ENCODE results near the gene EMP3.
A peak's percentile ranks its signal among the peaks of the same experiment; 100 is the strongest.

Gene EMP3

DNA sequence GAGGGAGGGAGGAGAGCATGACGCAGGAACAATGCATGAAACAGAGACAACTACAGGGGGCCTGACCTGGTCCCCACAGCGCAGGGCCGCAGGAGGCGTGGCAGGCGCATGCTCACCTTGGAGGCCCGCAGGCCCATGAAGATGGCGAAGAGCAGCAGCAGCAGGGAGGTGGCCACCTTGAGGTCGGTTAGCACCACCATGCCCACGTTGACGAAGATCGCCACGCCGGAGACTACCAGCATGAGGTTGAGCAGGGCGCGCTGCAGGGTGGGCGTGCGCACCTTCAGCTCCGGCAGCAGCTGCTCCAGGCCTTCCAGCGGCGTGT is 17.0 kb downstream of the EMP3 start:
- FAIRE-seq, result no peak
- no peak for DNase-seq (ENCODE audit: extremely low spot score, insufficient read length, low read depth)

DNA sequence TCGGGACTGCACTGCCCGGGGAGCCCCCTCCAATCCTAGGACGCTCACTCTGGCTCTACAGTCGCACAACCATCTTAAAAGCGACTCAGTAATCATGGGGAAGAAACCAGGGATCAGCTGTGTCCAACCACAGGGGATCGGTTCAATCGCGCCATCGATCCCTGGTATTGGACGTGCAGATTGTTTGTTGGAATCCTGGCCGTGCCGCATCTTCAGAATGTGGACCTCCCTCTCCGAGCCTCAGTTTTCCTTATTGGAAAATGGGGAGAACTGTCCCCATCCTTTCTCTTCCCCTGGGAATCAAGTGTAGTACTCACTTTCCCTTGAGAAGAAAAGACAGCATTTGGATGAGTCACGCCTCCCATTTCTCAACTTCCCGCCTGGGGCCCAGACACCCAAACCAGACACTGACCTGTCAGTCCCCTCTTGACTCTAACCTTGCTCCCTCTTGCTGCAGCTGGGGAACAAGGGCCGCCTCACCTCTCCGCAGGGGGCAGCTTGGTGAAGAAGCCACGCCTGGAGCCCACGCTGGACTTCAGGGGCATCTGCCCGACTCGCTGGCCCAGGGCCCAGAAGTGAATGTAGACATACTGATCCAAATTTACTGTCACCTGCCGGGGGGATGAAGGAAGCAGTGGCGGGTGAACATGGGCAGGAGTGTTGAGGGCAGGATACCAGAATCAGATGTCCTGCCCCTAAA is 17.6 kb downstream of the EMP3 start:
- DNase-seq (ENCODE audit: extremely low spot score, insufficient read length, low read depth) (no peak), FAIRE-seq (no peak)

DNA sequence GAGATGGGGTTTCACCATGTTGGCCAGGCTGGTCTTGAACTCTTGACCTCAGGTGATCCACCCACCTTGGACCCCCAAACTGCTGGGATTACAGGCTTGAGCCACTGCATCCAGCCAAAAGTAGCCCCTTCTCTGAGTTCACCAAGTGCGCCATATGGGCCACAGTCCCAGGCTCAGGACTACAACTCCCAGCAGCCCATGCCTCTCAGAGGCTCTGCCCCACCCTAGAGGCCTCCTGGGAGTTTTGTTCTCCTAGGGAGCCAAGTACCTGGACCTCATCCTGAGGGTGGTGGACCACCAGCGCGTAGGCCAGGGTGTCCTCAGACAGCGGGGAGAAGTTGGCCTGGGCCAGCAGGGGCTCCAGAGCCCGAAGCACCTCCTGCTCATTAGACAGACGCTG is 19.5 kb downstream of the EMP3 start:
- FAIRE-seq (no peak), DNase-seq (ENCODE audit: extremely low spot score, insufficient read length, low read depth) (no peak)

DNA sequence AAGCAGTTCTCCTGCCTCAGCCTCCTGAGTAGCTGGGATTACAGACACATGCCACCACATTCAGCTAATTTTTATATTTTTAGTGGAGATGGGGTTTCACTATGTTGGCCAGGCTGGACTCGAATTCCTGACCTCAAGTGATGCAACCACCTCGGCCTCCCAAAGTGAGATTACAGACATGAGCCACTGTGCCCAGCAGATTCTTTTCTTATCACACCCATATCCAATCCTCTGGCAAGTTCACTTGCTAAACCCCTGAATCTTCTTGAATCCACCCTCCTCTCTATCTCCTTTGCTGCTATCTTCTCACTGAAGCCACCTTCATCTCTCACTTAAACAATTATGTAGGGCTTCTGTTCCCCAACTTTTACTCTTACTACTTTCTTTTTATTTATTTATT is 20.8 kb downstream of the EMP3 start:
- FAIRE-seq, result no peak

DNA sequence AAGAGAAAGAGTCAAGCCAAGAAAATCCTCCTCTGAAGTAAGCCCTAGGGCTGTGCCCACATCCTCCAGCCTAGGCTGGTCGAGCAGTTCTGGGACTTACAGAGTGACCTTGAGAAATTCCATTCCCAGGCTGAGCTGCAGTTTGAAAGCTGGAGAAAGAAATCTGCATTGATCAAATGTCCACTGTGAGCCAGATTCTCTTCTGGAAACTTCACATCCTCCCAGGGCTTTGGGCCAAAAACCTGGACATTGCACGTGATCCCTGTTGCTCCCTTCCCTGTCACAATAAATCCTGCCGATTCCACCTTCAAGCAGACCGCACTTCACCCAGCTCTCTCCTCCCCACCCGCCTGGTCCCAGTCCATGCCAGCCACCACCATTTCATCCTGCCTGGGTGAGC is 22.7 kb downstream of the EMP3 start:
- FAIRE-seq (no peak), DNase-seq (ENCODE audit: extremely low spot score, insufficient read length, low read depth) (no peak)

More for the DNA sequence above, 20.8 kb downstream of the EMP3 start:
- no peak for DNase-seq (ENCODE audit: extremely low spot score, insufficient read length, low read depth)

DNA sequence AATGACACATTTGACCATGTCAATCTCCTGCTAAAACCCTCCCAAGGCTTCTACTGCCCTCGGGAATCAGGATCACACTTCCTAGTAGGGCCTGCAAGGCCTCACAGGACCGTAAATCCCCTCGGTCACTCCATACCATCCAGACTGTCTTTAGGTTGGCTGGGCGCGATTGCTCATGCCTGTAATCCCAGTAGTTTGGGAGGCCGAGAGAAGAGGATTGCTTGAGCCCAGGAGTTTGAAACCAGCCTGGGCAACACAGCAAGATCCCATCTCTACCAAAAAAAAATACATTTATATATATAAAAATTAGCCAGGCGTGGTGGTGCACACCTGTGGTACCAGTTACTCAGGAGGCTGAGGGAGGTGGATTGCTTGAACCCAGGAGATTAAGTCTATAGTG is 23.4 kb downstream of the EMP3 start:
- DNase-seq (ENCODE audit: extremely low spot score, insufficient read length, low read depth) (no peak), FAIRE-seq (no peak)

DNA sequence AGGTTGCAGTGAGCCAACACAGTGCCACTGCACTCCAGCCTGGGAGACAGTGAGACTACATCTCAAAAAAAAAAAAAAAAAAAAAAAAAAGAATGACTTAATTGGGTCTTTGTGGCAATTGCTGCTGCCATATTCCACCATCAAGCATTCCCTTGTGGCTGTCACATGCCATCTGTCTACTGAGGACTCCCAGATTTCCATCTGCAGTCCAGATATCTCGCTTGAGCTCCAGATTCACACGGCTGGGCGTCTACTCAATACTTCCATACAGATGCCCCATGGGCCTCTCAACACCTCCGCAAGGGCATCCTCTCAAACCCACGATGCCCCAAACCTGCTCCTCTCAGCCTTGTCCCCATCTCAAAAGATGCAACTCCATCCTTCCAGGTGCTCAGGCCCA is 25.5 kb downstream of the EMP3 start:
- FAIRE-seq, result no peak
- DNase-seq (ENCODE audit: extremely low spot score, insufficient read length, low read depth), result no peak

DNA sequence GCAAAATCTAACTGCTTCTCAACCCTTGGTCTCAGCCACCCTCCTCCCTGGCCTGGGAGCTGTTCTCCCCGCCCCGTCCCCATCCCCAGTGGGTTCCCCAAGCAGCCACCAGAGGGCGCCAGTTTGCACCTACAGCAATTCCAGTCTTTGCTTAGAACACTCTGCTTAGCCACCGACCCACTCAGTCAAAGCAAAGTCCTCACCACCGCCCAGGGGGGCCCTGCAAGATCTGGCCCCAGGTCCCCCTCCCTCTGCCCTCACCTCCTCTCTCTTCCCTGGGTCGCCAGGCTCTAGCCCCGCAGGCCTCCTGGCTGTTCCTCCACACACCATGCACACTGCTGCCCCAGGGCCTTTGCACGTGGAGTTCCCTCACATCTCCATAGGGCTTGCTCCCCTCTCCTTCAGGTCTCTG is 26.0 kb downstream of the EMP3 start:
- DNase-seq (ENCODE audit: extremely low spot score, insufficient read length, low read depth) (peak; percentile 57), FAIRE-seq (peak; percentile 64)

DNA sequence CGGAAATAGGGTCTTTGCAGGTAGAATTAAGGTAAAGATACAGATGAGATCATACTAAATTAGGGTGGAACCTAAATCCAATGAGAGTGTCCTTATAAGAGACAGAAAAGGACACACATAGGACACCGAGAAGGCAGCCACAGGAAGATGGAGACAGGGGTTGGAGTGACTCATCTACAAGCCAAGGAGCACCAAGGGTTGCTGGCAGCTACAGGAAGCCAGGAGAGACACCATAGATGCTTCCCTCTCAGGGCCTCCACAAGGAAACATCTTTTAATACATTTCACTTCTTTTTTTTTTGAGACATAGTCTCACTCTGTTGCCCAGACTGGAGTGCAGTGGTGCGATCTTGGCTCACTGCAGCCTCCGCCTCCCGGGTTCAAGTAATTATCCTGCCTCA is 28.3 kb downstream of the EMP3 start:
- no peak for DNase-seq (ENCODE audit: extremely low spot score, insufficient read length, low read depth)
- no peak for FAIRE-seq

DNA sequence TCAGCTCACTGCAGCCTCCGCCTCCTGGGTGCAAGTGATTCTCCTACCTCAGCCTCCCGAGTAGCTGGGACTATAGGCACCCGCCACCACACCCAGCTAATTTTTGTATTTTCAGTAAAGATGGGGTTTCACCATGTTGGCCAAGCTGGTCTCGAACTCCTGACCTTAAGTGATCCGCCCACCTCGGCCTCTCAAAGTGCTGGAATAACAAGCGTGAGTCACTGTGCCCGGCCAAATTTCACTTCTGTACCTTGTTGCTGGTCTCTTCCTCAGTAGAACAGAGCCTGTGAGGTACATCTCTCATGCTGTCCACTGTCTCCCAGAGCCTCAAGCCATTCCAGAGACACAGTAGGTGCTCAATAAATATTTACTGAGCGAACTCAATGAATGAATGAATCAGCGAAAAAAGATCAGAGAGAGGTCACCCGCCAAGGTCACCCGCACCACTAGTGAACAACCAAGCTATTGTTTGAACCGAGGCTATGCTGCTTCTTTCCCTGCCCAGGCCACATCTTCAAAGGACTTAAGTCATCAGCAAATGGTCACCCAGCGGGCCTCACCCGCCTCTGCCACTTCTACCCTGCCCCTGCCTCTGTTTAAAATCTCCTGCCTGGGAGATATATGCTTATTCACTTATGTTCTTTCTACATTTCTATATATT is 29.1 kb downstream of the EMP3 start:
- FAIRE-seq (no peak), DNase-seq (ENCODE audit: extremely low spot score, insufficient read length, low read depth) (no peak)

DNA sequence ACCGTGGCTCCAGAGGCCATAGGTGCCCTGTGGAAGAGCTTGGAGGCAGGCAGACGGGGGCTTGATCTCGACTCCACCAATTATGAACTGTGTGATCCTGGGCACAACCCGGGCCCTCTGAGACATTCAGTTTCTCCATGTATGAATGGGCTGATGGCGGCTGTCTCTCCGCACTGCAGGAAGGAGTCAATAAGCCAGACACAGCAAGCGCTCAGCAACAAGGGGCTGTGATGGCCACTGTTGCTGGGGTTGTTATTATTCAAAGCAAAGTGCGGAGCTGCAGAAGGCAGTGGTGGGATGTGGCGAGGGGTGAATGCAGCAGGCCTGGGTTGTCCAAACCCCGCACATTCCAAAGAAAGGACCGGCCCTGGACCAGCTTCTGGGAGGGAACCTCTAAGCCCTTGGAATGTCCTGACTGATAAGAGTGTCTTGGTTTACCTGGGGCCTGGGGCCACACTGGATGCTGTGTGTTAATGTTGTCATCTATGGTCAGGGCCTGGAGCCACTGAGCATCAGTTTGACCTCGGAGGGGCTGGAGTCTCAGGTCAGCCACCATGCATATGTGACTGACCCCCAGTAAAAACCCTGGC is 30.1 kb downstream of the EMP3 start:
- no peak for DNase-seq (ENCODE audit: extremely low spot score, insufficient read length, low read depth)
- FAIRE-seq, result no peak

DNA sequence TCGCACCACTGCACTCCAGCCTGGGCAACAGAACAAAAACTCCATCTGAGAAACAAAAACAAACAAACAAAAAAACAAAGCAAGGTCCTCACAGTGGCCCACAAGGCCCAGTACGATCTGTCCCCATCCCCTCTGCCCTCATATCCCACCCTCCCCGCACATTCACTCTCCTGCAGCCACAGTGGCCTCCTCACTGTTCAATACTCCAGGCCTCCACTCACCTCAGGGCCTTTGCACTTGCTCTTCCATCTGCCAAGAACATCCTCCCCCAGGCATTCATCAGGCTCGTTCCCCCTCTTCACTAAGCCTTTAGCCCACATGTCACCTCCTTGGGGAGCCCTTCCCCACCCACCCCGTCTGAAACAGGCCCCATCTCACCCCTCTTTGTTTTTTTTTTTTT is 33.8 kb downstream of the EMP3 start:
- no peak for FAIRE-seq

DNA sequence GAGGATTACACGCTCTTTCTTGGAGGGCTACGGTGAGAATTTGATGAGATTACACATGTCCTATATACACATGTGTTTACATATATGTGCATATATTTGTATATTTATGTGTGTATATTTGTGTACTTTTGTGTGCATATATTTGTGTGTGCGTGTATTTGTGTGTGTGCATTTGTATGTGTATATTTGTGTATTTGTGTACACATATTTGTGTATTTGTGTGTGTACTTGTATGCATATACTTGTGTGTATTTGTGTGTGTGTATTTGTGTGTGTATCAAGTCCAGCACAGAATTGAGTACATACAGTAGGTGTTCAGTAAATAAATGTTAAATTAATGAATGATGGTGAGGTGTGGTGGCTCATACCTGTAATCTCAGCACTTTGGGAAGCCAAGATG is 36.6 kb downstream of the EMP3 start:
- no peak for FAIRE-seq
- no peak for DNase-seq (ENCODE audit: extremely low spot score, insufficient read length, low read depth)

More for the DNA sequence above, 33.8 kb downstream of the EMP3 start:
- no peak for DNase-seq (ENCODE audit: extremely low spot score, insufficient read length, low read depth)

DNA sequence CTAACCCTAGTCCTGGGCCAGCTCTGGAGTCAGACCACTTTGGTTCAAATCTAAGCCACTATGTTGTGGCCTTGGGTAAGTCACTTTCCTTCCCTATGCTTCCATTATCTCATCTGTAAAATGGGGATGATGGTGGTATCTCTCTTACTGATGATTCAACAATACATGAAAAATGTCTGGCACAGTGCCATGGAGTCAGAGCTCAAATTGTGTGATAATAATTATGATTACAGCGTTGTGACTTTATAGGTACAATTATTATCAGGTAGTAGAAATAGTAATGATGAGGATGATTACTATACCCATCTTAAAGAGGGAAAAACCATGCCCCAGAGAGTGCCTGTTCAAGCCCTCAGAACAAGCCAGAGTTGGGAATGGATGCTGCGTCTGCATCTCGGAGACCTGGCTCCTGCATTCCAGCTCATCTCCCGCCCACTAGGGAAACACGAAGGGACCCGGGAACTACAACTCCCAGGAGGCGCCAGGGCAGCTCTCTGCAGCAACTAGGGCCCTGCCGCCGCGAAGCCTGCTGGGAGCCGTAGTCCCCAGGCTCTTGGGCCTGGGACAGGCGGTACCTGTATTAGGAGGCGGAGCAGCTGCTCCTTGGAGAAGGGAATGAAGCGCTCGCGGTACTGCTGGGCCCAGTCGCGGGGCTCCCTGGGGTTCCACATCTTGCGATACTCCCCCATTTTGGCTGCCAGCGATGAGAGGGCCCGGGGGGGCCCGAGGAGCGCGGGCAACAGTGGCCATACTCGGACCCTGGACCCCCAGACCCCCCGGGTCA is 37.6 kb downstream of the EMP3 start:
- DNase-seq (ENCODE audit: extremely low spot score, insufficient read length, low read depth), result peak; percentile 79
- peak; percentile 97 for FAIRE-seq

DNA sequence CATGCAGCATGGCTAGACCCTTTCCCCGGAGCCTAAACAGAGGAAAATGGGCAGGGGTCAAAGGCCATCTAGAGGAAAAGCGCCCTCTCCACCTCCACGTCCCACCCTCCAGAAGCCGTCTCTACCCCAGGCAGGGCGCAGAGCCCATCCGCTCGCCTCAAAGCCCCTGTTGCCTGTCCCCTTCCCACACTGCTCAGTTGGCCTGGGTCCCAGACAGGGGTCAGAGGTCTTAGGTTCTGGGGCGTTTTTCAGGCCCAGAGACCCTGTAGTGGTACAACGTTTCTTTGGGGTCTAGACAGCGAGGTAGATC is 38.1 kb downstream of the EMP3 start:
- no peak for DNase-seq (ENCODE audit: extremely low spot score, insufficient read length, low read depth)
- FAIRE-seq, result no peak

DNA sequence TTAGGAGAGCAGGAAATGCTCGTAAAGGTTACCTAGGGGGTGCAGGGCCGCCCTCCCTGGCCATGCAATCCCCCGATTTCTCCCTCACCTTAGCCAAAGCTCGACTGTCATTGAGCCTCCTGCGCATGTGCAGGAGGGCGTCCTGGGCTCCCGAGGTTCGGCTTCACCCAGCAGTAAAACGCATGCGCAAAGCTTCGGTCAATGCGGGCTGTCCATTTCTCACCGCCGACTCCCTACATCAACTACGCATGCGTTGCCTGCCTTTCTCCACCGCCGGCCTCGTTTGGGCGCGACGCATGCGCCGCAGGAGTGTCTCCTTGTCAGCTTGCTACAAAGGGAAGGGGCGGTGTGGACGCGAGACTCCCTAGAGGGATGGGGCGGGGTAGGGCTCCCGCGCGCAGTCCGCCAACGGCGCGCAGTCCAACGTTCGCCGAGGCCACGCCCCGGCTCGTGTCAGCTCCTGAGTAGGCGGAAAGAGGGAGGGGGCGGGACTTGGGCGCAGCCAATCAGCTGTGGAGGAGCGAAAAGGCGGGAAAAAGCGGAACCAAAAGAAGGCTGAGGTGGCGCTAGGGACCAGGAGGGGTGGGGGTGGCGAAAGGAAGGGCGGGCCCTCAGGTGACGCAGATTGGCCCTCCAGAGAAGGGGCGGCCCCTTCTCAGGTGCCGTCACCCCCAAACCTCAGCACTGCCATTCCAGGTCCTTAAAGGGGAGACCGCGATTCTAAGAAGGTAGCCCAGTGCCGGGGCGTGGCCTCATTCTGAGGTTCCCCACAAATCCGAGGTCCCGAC is 38.7 kb downstream of the EMP3 start, which contains the start of the genes SYNGR4 and TMEM143:
TSS of gene SYNGR4 (plus strand) at position 558 of the 788 bp plus-strand sequence. CDS start 1,476 bp downstream, outside the sequence.
TSS of gene TMEM143 (minus strand) at position 131 of the 788 bp plus-strand sequence. CDS start at position 111, 20 bp downstream.
- FAIRE-seq (peak; percentile 100), DNase-seq (ENCODE audit: extremely low spot score, insufficient read length, low read depth) (peak; percentile 97)

DNA sequence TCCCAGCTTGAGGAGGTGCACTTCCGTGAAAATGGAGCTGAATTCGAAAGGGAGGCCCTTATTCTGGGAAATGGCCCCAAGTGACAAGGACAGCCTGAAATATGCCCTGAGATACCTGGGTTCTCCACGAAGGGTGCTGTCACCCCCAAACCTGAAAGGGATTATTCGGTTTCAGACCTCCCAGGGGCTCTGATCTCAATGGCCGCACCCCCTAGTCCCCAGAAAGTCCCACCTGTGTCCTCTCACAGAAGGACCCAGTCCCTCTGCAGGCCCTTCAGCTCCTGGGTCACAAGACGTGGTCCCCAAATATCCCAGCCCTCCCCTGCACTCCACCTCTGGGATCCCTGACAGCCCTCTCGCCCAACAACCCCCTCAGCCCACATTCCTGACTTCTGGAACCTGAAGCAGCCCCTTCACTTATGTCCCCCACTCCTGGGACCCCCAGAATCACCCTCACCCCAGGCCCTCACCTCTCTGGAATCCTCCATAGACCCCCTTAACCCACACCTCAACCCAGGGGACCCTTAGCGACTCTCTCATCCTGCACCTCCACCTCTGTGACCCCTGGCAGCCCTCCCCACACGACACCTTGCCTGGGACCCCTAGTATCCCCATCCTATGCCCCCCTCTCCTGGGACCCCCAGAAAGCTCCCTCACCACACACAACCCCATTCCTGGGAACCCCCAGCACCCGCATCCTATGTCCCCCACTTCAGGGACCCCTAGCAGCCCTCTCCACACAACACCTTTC is 39.4 kb downstream of the EMP3 start:
- FAIRE-seq, result no peak

DNA sequence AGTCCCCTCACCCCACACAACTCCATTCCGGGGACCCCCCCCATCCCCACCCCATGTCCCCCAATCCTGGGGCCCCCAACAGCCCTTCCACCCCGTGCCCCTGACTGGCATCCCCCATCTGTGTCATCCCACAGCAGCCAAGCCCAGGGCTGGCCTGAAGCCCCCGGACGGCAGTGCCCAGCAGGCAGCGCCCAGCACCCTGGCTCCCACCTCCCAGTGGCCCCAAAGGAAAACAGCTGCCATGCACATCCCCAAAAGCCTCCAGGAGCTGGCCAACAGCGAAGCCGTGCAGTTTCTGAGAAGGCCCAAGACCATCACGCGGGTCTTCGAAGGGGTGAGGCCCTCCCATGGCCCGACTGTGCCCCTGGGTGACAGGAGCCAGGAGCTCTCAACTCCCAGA is 40.2 kb downstream of the EMP3 start:
- FAIRE-seq (no peak), DNase-seq (ENCODE audit: extremely low spot score, insufficient read length, low read depth) (no peak)

More for the DNA sequence above, 39.4 kb downstream of the EMP3 start:
- no peak for DNase-seq (ENCODE audit: extremely low spot score, insufficient read length, low read depth)

DNA sequence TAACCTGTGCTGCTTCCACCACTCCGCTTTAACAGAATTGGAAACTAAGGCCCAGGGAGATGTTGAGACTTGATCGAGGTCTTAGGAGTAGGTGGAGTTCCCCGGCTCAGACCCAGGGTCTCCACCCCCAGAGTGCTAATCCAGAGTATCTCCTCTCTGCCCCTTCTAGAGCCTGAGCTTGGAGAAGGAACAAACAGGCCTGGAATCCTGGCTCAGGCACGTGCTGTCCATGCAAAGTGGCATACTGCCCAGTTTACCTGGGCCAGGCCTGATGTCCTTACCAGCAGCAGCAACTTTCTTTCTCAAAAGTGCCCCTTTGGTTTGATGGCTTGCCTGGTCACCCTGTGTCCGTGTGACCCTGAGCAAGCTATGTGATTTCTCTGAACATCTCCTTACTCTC is 42.5 kb downstream of the EMP3 start:
- no peak for DNase-seq (ENCODE audit: extremely low spot score, insufficient read length, low read depth)
- no peak for FAIRE-seq

Measured in GM18507 (cell line).